NT2/D1 (cell line): ENCODE measurements around the gene TRIP6.

Source experiments
- SUZ12 ChIP-seq: IDR thresholded peaks from 2 replicates; pipeline ENCODE4 v1.6.1; 2011; ENCODE audit not compliant: insufficient read length, insufficient read depth; ENCODE audit errors: extremely low read depth
- YY1 ChIP-seq: IDR thresholded peaks from 2 replicates; pipeline ENCODE4 v1.6.1; 2011; ENCODE audit not compliant: insufficient read length, insufficient read depth
- ZNF274 ChIP-seq: IDR thresholded peaks from 2 replicates; pipeline ENCODE4 v1.6.1; 2011; ENCODE audit warnings: mild to moderate bottlenecking, low read depth, low read length

DNA sequence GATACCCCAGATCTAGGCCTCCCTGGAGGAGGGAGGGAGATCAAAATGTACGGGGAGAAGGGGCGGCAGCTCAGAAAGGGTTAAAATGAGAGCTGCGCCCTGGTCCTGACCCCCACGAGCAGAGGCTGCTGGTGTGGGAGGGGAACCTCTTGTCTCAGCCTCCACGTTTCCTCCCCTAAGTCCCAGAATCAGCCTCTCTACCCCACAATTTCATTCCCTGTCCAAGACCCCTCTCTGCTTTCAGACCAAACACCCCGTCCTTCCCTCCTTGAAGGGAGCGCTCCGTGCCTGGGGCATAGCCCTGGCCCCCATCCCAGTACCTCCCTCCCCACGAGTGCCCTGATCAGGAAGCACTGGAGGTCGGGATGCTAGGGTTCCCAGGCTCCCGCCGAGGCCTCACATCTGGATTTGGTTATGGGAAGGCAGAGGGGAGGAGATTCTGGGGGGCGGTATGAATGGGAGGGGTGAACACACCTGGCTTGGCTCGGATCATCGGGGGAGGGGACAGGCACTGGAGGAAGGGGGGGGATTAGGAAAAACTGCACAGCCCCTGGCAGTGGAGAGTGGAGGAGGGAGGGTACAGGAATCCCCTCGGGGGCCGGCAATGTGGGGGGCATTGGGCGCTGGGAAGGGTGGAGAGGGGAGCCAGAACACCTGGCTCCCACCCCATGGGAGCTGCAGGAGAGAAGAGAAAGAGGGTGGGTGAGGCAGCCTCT, 42.5 kb upstream of the TRIP6 start:
- no peak for TF ChIP-seq SUZ12
- no peak for TF ChIP-seq YY1
- no peak for TF ChIP-seq ZNF274
